Activated CD4-positive, alpha-beta T cell treated with anti-CD3 and anti-CD28 coated beads for 24 hours (primary cell): ENCODE measurements around the gene LPAR3.

ENCODE experiments used
- DNase-seq, 2 donors: peaks; one replicate each; pipeline ENCODE4 v3.0.0-alpha.2; 2020; ENCODE audit warnings: low read depth in 2 of 2

LPAR3 gene

DNA sequence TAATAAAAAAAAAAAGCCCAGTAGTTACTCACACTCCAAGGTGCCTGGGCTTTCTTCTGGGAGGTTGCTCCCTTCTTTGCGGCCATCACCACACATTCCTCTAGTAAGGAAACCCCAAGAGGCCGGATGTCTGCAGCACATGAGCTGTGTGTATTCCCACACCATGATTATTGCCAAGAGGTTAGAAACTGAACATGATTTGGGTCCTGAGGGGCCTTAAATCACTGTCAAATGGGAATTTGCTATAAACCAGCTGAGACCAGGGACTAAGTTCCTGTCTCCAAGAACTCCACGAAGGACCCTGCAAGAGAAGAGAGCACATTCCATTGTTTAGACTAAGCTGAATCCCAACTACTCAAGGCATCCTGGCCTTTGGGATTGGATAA lies 117.5 kb downstream of the LPAR3 start:
- no peak for DNase-seq

DNA sequence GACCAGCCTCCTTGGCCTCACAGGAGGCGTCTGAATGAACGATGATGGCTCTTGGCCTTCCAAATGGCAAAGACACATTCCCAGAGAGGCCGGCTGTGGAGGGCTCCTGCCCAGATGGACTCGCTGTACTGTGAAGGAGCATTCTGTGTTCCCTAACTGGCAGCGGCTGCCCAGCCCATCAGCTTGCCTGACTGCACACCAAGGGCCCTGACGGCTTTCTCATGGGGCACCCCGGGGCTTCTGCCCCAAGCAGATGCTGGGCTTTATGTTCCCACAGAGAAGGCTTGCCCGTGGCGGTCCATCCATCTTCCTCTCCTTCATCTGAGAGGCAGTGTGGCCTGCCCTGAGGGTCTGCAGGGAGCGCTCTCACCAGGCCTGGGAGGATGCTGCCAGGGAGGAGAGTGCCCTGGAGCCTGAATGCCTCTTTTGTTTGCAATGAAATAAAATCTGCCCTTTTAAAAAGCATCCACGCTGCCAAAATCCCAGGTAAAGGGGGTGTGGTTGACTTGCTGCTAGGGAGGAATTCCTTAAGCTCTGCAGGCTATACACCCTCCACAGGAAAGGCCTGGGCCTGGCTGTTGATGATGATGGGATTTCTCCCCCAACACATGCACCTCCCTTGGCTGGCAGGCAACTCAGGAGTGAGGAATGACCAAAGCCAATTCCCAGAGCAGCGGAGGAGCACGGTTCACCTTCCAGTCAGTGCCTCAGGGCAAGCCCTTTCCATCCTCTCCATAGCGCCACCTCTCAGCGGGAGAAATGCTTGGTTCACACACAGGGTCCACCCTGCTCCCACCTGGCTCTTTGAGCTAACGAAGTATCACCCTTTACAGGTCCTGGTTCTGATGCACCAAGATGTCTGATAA lies 118.1 kb downstream of the LPAR3 start:
- no peak for DNase-seq

DNA sequence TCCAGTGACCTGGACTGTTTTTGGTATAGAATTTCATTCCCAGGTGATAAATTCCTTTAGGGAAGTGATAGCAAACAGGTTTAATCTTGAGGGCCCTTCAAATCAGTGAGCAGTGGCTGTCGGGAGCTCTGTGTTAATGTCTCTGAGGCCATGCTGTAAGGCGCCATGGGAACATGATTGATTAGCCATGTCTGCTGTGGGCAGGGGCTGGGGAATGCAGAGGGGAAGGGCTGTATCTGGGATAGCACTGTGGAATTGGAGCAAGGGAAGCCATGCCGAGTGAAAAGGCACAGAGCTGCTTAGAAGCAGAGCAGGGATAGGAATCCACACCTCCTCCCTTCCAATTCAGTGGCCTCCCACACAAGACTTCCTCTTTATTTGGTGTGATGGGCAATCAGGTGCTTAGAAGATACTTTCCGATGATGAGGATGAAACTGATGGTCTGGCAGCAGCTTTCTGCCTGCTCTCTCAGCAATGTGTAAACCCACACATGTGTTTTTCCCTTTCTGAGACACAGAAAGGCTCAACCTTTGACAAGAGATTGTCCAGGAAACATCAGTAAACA lies 119.0 kb downstream of the LPAR3 start:
- no peak for DNase-seq

DNA sequence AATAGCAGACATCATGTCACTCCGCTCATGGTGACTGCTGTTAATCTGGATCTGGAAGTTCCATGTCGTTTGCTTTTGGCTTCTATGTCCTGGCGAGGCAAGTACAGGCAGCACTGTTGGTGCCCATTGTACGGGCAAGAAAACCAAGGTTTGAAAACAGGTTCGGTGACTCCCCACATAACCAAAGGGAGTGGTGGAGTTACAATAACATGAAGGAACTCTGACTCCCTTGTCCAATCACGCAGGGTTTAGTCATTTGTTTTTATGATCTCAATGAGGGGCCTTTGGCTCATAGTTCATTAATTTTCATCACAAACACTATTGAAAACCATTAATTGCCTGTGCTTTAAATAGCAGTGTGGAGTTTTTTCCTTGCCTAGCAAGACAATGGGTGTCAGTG lies 119.8 kb downstream of the LPAR3 start:
- DNase-seq = no peak

GRCh38 chr1:84772428-84772943 lies 120.5 kb downstream of the LPAR3 start:
- DNase-seq = peak; percentile 34 to 74

GRCh38 chr1:84771895-84772294 lies 121.1 kb downstream of the LPAR3 start:
- DNase-seq = no peak

DNA sequence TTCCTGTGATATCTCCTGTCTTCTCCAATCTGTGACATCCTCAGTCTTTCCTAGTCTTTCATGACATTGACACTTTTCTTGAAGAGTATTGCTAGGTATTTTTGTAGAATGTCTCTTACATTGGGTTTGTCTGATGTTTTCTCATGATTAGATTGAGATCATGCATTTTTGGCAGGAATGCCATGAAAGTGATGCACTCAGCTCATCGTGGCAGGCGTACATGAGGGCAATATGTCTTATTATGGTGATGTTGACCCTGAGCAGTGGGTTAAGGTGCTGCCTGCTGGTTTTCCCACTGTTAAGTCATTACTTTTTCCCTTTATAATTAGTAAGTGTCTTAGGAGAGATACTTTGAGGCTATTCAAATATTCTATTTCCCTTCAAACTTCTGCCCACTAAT lies 122.5 kb downstream of the LPAR3 start:
- no peak for DNase-seq

DNA sequence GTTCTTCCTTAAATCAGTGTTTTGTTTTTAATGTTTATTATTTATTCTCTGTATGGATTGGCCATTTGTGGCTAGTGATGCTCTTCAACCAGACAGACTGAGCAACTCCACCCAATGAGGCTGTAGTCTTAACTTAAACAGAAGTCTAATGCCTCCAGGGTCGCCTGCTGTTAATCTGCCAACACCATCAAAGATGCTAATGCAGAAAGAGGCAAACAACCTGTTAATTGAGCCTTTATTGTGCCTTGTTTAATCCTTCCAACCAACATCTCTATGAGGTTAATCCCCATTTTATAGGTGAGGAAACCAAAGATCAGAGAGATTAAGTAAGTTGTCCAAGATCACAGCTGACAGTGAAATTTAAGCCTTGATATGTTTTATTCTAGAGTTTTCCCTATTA lies 123.4 kb downstream of the LPAR3 start:
- DNase-seq = no peak

DNA sequence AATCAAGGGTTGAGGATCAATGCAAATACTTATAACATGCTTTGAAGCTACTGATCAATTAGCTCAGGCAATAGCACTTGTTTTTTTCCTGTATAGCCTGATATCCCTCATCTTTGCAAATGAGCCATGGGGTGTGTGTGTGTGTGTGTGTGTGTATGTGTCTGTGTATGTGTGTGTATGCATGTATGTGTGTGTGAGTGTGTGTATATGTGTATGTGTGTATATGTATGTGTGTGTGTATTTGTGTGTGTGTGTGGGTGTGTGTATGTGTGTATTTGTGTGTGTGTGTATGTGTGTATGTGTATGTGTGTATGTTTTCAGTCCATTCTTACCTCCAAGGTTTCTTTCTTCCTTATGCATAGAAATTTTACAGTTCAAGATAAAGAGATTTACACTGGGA lies 124.4 kb downstream of the LPAR3 start:
- DNase-seq = no peak

DNA sequence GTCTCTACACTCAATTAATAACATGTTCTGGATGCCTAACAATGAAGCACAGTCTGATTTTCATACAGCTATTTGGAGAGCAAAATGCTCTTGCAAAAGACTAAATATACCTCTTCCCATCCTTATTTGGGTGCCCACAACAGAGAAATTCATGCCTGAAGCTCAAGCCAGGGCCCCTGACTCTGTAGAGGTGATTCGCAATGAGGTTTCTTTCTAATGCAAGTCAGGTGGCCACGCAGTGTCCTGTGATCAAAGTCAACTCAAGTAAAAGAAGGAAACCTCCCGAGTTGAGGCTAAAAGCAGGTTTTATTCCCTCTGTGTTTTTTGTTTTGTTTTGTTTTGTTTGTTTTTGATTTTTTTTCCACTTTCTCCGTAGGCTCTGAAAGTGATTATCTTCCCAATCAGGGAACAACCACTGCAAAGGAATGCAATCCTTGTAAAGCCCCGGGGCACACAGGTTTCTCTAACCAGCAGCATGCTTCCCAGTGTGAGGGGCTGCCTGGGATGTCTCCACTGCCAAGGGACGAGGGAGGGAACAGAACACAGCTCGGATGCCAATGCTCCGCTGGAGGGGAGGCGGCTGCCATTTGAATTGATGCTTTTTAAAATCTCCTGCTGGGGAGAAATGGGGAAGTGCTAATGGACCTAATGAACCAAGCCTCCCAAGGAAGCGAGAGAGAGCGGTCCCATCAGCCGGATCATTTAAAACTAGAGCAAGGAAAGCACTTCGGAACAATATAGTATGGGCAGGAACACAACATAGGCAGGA lies 128.9 kb downstream of the LPAR3 start:
- no peak for DNase-seq

- DNase-seq = no peak
Observed at GRCh38 chr1:84762664-84763063, 130.3 kb downstream of the LPAR3 start.
